H7 (cell line): Measurements from ENCODE around the gene SYDE2. TPM values are rescaled to one million over a fixed set of nuclear protein-coding genes. Genes with fewer than 3 reads are reported as not detected.
"Not testable (repeated sequence)": the region's sequence is repeated elsewhere in the genome, so short reads cannot be mapped to it uniquely, and the experiment has no call there.

Experiments
- DNase-seq: peaks from one replicate; pipeline ENCODE4 v3.0.0; 2012
- H3K27me3 ChIP-seq: 2 replicates; pipeline ENCODE4 v1.6.0; 2011; ENCODE audit warnings: mild to moderate bottlenecking, low read length; ENCODE audit not compliant: control insufficient read depth, insufficient read depth
- H3K36me3 ChIP-seq: replicated peaks from 2 replicates; pipeline ENCODE4 v1.5.1; 2011; ENCODE audit warnings: low read length; ENCODE audit not compliant: control insufficient read depth, insufficient read depth
- H3K4me3 ChIP-seq: 2 replicates; pipeline ENCODE4 v1.5.1; 2011; ENCODE audit warnings: low read depth, mild to moderate bottlenecking, control low read depth, low read length, moderate library complexity; ENCODE audit not compliant: insufficient read depth
- total RNA-seq: library from RNA; depleted of rRNA; stranded (reverse); fragments of >200 nt; shearing (Covaris generic); gene quantifications from 2 replicates; pipeline ENCODE4 v1.2.3, GENCODE V29; 2014; rRNA removed

The SYDE2 gene, protein sequence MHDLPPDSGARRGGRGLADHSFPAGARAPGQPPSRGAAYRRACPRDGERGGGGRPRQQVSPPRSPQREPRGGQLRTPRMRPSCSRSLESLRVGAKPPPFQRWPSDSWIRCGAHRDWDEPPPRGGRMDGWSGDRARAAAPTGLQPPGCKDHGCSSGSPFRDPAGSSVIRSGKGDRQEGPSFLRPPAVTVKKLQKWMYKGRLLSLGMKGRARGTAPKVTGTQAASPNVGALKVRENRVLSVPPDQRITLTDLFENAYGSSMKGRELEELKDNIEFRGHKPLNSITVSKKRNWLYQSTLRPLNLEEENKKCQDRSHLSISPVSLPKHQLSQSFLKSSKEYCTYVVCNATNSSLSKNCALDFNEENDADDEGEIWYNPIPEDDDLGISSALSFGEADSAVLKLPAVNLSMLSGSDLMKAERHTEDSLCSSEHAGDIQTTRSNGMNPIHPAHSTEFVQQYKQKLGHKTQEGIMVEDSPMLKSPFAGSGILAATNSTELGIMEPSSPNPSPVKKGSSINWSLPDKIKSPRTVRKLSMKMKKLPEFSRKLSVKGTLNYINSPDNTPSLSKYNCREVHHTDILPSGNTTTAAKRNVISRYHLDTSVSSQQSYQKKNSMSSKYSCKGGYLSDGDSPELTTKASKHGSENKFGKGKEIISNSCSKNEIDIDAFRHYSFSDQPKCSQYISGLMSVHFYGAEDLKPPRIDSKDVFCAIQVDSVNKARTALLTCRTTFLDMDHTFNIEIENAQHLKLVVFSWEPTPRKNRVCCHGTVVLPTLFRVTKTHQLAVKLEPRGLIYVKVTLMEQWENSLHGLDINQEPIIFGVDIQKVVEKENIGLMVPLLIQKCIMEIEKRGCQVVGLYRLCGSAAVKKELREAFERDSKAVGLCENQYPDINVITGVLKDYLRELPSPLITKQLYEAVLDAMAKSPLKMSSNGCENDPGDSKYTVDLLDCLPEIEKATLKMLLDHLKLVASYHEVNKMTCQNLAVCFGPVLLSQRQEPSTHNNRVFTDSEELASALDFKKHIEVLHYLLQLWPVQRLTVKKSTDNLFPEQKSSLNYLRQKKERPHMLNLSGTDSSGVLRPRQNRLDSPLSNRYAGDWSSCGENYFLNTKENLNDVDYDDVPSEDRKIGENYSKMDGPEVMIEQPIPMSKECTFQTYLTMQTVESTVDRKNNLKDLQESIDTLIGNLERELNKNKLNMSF
- 13.0 and 15.6 TPM in 2 replicates for total RNA-seq

DNA sequence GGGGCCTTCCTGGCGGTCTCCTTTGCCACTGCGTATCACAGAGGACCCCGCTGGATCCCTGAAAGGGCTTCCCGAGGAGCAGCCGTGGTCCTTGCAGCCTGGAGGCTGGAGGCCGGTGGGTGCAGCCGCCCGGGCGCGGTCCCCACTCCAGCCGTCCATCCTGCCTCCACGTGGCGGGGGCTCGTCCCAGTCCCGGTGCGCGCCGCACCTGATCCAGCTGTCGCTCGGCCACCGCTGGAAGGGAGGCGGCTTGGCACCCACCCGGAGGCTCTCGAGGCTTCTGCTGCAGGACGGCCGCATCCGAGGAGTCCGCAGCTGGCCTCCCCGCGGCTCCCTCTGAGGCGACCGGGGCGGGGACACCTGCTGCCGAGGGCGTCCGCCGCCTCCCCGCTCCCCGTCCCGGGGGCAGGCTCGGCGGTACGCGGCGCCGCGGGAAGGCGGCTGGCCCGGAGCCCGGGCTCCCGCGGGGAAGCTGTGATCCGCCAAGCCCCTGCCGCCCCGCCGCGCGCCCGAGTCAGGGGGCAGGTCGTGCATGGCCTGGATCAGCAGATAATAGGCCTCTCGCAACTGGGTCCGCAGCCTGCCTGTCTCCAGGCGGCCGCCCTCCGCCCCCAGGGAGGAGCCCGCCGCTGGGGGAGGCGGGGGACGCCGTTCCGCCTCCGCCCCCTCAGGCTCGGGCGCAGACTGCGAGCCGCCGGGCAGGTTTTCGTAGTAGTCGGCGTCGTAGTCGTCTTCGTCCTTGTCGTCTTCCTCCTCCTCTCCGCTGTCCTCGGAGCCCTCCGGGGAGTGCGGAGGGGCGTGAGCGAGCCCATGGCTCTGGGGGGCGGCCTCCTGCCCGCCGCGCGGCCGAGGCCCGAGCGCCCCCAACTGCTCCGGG lies at the start of gene SYDE2:
Gene SYDE2 (minus strand): TSS at position 554 of the 877 bp plus-strand sequence. CDS start 20 bp downstream, at position 534.
- Histone ChIP-seq H3K36me3 (no peaks in the 10 kb centered on the region), H3K27me3 (no peaks in the 10 kb centered on the region), H3K4me3 (peak within 1 kb of the TSS; percentile 91)
- peak; percentile 91 for DNase-seq

DNA sequence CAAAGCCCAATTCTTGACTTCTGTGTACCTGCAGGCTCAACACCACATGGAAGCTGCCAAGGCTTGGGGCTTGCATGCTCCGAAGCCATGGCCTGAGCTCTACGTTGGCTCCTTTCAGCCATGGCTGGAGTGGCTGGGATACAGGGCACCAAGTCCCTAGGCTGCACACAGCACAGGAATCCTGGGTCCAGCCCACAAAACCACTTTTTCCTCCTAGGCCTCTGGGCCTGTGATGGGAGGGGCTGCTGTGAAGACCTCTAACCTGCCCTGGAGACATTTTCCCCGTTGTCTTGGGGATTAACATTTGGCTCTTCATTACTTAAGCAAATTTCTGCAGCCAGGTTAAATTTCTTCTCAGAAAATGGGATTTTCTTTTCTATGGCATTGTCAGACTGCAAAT lies 48.2 kb upstream of the SYDE2 start:
- H3K36me3 ChIP-seq, DNase-seq, H3K27me3 ChIP-seq, H3K4me3 ChIP-seq: not testable (repeated sequence)

DNA sequence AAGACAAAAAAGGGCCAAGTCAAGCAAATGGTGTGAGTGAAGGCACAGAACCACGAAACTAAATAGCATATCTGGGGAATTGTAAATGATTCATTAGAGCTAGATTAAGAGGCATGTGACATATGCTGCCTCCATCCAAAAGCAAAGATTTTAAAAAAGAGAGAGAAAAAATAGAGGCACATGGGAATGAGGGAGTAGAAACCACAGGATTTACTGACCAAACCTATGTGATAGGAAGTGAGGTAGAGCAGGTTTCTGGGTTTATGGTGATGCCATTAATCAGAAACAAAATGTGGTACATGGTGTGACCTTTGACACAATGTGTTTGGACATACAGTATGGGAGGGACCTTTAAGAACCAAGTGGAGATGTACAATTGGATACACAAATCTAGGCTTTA lies 45.1 kb upstream of the SYDE2 start:
- H3K36me3 ChIP-seq: no peaks in the 10 kb centered on the region
- no peak overlapping the region for H3K4me3 ChIP-seq
- H3K27me3 ChIP-seq: no peaks in the 10 kb centered on the region
- no peak for DNase-seq

DNA sequence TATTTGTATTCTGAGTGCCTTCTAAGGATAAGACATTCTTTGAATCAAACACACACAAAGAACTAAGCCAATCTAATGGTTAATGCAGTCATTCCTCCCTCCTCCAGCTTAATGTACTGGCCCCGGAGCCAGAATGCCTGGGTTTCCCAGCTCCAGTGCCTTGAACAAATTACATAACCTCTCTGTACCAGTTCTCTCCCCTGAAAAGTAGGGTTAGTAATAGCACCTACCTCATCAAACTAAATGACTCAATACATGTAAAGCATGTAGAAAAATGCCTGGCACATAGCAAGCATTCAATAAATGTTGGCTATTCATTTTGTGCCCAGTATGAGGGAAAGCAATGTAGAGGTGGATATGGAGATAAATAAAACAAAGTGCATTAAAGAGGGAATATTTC lies 44.6 kb upstream of the SYDE2 start:
- no peak for DNase-seq
- no peaks in the 10 kb centered on the region for H3K27me3 ChIP-seq
- H3K36me3 ChIP-seq: no peaks in the 10 kb centered on the region
- H3K4me3 ChIP-seq: no peak overlapping the region

DNA sequence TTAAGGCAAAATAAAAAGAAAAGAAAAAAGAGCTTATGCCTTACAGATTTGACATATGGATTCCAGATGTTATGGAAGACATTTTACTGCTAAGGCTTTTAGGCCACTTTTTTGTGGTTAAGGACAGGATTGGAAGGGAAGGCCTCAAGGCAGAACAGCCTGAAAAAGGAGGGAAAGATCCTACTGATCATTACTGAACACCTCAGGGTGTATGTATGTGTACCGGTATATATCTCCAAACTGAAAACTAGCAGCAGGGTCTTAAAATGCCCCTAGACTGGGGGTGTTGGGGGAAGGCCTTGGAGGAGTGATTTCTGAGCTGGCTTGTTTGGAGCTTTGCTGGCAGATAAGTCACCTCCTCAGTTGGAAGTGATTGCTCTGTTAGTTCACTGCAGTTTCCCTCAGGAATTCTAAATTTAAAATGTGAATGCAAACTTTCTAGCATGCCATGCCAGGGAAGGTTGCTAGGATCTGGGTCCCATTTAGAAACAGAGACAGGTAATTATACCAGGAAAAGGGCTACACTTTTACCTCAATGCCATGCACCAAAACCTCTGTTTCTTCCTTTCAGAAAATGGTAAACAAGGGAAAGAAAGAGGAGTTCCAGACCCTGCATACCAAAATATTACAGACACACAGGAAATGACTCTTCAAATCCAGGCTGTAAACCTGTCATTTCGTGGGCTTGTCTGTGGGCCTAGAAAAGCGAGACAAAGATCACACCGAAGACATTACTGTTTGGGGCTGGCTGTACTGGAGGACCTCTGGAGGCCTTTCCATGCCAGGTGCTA lies 43.6 kb upstream of the SYDE2 start:
- Histone ChIP-seq H3K36me3 (no peaks in the 10 kb centered on the region), H3K27me3 (no peaks in the 10 kb centered on the region), H3K4me3 (no peak overlapping the region)
- DNase-seq: no peak

DNA sequence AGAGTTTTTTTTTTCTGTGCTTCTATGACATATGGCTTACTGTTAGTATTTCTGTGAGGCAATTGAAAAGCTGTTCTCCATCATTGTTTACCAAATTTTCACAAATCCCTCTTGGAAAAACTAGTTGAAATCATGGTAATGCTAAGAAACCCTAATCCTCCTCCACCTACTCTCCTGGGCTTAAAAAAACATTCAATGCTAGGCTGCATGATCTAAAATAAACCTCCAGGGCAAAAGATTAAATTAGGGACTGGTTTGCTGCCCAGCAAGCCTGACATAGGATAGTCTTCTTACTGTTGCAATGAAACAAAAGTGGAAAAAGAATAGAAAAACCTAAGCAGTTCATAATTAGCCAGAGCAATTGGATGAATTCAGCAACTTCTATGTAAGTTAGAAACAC lies 42.6 kb upstream of the SYDE2 start:
- H3K27me3 ChIP-seq: no peaks in the 10 kb centered on the region
- H3K4me3 ChIP-seq: no peak overlapping the region
- no peaks in the 10 kb centered on the region for H3K36me3 ChIP-seq
- no peak for DNase-seq

DNA sequence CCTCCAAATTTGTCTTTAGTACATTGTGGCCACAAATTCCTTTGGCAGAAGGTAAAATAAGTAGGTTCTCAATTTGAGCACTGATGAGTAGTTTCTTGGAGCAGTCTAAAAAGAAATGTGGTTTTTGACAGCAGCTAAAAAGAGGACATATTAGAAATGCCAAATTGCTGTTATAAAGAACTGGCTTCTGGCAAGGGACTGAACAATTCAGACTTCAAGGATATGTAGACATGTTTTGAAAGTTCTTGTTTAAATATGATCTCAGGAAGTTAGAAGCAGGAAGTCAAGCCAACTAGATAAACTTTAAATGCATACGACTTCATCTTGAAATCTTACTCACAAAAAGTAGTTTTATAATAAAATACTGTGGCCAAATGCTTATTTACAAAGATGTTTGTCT lies 39.8 kb upstream of the SYDE2 start:
- H3K4me3 ChIP-seq: no peak overlapping the region
- no peaks in the 10 kb centered on the region for H3K27me3 ChIP-seq
- DNase-seq: no peak
- no peaks in the 10 kb centered on the region for H3K36me3 ChIP-seq

DNA sequence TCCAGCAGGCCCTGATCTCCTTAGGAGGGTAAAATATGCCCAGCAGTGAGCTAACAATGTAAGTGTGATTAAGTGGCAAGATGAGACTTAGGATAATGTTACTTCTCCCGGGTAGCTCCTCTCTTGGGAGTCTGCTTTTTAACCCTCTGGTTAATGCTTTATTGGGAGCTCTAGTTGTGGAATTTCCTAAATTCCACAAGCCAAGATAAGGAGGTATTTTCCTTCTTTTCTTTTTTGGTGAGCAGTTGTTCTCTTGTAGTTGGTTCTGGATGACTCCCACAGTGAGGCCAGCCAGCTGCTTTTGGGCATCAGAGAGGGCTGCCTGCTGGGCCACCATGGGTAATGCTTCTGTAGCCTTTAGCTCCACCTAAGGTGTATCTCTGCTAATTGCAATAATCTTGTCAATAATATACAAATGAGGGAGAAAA lies 39.4 kb upstream of the SYDE2 start:
- H3K27me3 ChIP-seq: no peaks in the 10 kb centered on the region
- DNase-seq: peak; percentile 52
- no peak overlapping the region for H3K4me3 ChIP-seq
- no peaks in the 10 kb centered on the region for H3K36me3 ChIP-seq

DNA sequence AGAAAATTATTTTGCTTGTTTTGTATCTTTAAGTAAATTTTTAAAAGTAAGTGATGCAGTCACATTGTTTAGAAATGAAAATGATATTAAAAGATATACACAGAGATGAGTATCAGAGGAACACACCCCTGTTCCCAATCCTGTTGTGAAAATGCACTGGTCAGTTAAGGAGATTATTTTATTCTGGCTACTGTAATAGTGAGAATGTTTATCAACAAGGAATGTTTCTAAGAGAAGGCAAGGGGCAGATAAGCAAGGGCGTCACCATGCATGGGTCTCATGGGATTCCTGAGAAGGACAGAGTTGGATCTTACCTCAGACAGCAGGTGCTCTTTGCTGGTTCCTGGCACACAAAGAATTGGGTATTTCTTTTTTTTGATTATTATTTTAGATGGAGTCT lies 36.8 kb upstream of the SYDE2 start:
- no peaks in the 10 kb centered on the region for H3K36me3 ChIP-seq
- no peaks in the 10 kb centered on the region for H3K27me3 ChIP-seq
- DNase-seq: no peak
- H3K4me3 ChIP-seq: no peak overlapping the region

DNA sequence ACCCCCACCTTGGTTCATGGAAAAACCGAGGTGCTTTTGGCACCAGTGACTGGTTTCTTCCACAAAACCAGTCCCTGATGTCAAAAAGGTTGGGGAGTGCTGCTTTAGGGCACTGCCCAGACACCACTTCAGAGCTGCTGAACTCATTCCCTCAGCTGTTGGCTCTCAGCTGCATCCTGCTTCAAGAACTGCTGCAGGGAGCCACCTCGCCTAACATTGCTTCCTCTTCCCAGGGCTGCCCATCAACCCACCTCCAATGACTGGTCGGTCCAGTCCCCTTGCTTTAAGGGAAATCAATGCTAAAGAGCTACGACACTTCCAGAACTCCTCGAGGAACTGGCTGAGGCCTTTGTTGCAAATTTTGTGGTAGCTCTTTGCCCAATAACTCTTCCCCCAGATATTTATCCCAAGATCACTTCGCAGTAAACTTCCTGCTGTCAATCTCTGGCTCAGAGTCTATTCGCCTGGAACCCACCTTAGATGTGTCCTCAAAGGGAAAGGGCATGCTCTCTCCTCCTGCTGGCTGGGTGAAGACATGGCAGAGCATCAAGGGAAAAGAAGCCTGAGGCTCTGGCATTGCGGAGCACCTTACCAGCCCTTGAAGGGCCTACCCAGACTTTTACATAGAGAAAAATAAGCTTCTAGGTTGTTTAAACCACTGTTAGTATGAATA lies 29.6 kb upstream of the SYDE2 start:
- no peaks in the 10 kb centered on the region for H3K36me3 ChIP-seq
- no peak overlapping the region for H3K4me3 ChIP-seq
- DNase-seq: no peak
- H3K27me3 ChIP-seq: no peaks in the 10 kb centered on the region

DNA sequence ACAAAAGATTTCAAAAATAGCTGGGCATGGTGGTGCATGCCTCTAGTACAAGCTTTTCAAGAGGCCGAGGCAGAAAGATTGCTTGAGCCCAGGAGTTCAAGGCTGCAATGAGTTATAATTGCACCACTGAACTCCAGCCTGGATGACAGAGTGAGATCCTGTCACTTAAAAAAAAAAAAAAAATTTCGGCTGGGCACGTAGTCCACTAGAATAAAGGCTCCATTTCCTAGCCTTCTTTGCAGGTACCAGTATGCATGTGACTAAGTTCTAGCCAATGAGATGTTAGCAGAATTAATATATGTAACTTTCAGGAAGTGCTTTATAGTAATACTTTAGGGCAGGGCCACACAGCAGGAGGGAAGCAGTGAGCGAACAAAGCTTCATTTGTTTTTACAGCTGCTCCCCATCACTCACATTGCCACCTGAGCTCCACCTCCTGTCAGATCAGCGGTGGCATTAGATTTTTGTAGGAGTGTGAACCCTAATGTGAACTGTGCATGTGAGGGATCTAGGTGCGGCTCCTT lies 28.8 kb upstream of the SYDE2 start:
- no peak for DNase-seq
- H3K36me3 ChIP-seq: no peaks in the 10 kb centered on the region
- no peak overlapping the region for H3K4me3 ChIP-seq
- H3K27me3 ChIP-seq: no peaks in the 10 kb centered on the region

DNA sequence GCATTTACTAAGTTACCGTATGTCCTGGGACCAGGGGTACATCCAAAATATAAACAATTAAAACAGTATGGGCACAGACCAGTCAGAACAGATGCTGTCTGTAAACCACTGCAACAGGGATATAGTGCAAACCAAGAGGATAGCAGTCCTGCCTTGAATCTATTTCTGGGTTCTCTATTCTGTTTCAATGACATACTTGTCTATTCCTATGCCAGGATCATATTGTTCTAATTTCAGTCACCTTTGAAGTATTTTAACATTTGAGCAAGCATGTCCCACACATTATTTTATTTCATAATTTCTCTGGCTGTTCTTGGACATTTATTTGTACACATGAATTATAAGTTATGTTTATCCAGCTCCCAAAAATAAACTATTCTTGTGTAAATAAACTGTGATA lies 28.2 kb upstream of the SYDE2 start:
- Histone ChIP-seq H3K4me3 (no peak overlapping the region), H3K27me3 (no peaks in the 10 kb centered on the region), H3K36me3 (no peaks in the 10 kb centered on the region)
- no peak for DNase-seq
